Prostate gland (tissue), 2 donors: ENCODE results near the gene EIF2S2.

ENCODE experiments used
- CTCF ChIP-seq, 4 experiments: fragments of 200-600 bp in 2 of 4; fragments of 450-650 bp in 2 of 4; sonication (generic) in 2 of 4; IDR thresholded peaks; 1 replicate in 3 of 4; 2 replicates in 1 of 4; pipeline ENCODE4 v1.5.1; 2016 to 2019; ENCODE audit warnings: antibody characterized with exemption in 4 of 4, mild to moderate bottlenecking in 2 of 4, moderate library complexity in 2 of 4
- POLR2A ChIP-seq: fragments of 450-650 bp; IDR thresholded peaks from one replicate; pipeline ENCODE4 v1.6.1; 2016; ENCODE audit warnings: antibody characterized with exemption, mild to moderate bottlenecking
- POLR2AphosphoS5 ChIP-seq: sonication (generic); formaldehyde crosslinking; IDR thresholded peaks from one replicate; pipeline ENCODE4 v1.6.1; 2017; ENCODE audit warnings: antibody characterized with exemption

- TF ChIP-seq CTCF (IDR thresholded peaks at IDR 0.05) (peak in 2 of 4 experiments; percentile 3 to 36), POLR2A (no peak), POLR2AphosphoS5 (peak; percentile 41)
These were observed 28.9 kb downstream of the EIF2S2 start for GRCh38 chr20:34083137-34083536.
